Kidney epithelial cell (primary cell): ENCODE measurements around the gene CRYBG1. TPM values are rescaled to one million over a fixed set of nuclear protein-coding genes. Genes with fewer than 3 reads are reported as not detected.

ENCODE experiments used
- DNase-seq: peaks from one replicate; pipeline ENCODE4 v3.0.0-alpha.2; 2010; ENCODE audit warnings: low read depth
- H3K27me3 ChIP-seq: 2 replicates; pipeline ENCODE4 v1.6.0; 2011; ENCODE audit warnings: low read length; ENCODE audit not compliant: control insufficient read depth, insufficient read depth
- H3K36me3 ChIP-seq: 2 replicates; pipeline ENCODE4 v1.5.1; 2011; ENCODE audit warnings: low read length; ENCODE audit not compliant: control insufficient read depth, insufficient read depth
- H3K4me3 ChIP-seq: 2 replicates; pipeline ENCODE4 v1.5.1; 2011; ENCODE audit warnings: low read depth, mild to moderate bottlenecking, control low read depth, low read length
- total RNA-seq: library from RNA; depleted of rRNA; stranded (reverse); fragments of >200 nt; gene quantifications from 2 replicates; pipeline ENCODE4 v1.2.3, GENCODE V29; 2015
- TF ChIP-seq, protein P1 (sequence below): IDR thresholded peaks from 2 replicates; pipeline ENCODE4 v1.5.1; 2011; ENCODE audit warnings: mild to moderate bottlenecking, moderate library complexity, low read length, control low read depth, inconsistent platforms; ENCODE audit not compliant: insufficient read depth, poor library complexity, severe bottlenecking

CRYBG1 gene, protein sequence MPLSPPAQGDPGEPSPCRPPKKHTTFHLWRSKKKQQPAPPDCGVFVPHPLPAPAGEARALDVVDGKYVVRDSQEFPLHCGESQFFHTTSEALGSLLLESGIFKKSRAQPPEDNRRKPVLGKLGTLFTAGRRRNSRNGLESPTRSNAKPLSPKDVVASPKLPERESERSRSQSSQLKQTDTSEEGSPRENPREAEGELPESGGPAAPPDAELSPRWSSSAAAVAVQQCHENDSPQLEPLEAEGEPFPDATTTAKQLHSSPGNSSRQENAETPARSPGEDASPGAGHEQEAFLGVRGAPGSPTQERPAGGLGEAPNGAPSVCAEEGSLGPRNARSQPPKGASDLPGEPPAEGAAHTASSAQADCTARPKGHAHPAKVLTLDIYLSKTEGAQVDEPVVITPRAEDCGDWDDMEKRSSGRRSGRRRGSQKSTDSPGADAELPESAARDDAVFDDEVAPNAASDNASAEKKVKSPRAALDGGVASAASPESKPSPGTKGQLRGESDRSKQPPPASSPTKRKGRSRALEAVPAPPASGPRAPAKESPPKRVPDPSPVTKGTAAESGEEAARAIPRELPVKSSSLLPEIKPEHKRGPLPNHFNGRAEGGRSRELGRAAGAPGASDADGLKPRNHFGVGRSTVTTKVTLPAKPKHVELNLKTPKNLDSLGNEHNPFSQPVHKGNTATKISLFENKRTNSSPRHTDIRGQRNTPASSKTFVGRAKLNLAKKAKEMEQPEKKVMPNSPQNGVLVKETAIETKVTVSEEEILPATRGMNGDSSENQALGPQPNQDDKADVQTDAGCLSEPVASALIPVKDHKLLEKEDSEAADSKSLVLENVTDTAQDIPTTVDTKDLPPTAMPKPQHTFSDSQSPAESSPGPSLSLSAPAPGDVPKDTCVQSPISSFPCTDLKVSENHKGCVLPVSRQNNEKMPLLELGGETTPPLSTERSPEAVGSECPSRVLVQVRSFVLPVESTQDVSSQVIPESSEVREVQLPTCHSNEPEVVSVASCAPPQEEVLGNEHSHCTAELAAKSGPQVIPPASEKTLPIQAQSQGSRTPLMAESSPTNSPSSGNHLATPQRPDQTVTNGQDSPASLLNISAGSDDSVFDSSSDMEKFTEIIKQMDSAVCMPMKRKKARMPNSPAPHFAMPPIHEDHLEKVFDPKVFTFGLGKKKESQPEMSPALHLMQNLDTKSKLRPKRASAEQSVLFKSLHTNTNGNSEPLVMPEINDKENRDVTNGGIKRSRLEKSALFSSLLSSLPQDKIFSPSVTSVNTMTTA (N-terminal part only)
- total RNA-seq = 4.4 TPM in 2 replicates

DNA sequence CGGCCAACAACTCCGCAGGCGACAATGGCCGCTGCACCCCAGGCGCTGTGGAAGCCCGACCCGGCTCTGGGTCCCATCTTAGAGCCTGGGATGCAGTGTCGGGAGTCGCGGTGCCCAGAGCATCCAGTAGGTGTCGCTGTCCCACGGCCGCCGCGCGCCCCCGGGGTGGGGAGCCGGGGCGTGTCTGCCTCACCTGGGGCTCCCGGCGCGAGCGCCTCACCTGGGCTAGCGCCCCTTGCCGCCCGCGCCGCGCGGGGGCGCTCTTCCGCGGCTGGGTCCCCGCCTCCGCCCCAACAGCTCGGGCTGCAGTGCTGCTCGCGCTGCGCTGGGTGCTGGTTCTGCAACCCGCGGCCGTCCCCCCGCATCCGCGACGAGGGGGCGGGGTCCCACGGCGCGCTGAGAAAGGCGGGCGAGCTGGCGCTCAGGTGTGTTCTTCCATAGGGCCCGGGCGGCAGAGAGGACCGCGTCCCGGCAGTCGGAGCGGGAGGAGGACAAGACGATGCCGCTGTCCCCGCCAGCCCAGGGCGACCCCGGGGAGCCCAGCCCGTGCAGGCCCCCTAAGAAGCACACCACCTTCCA, at the start of gene CRYBG1:
Gene CRYBG1 (plus strand): TSS at position 308 of the 579 bp plus-strand sequence. CDS start 192 bp downstream, at position 500.
- no peak for DNase-seq
- Histone ChIP-seq H3K36me3 (no peaks in the 10 kb centered on the region), H3K27me3 (peaks cover 12% of the 10 kb centered on the region), H3K4me3 (peak within 1 kb of the TSS; percentile 54)
- TF ChIP-seq, protein P1, sequence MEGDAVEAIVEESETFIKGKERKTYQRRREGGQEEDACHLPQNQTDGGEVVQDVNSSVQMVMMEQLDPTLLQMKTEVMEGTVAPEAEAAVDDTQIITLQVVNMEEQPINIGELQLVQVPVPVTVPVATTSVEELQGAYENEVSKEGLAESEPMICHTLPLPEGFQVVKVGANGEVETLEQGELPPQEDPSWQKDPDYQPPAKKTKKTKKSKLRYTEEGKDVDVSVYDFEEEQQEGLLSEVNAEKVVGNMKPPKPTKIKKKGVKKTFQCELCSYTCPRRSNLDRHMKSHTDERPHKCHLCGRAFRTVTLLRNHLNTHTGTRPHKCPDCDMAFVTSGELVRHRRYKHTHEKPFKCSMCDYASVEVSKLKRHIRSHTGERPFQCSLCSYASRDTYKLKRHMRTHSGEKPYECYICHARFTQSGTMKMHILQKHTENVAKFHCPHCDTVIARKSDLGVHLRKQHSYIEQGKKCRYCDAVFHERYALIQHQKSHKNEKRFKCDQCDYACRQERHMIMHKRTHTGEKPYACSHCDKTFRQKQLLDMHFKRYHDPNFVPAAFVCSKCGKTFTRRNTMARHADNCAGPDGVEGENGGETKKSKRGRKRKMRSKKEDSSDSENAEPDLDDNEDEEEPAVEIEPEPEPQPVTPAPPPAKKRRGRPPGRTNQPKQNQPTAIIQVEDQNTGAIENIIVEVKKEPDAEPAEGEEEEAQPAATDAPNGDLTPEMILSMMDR = peak; percentile 71

DNA sequence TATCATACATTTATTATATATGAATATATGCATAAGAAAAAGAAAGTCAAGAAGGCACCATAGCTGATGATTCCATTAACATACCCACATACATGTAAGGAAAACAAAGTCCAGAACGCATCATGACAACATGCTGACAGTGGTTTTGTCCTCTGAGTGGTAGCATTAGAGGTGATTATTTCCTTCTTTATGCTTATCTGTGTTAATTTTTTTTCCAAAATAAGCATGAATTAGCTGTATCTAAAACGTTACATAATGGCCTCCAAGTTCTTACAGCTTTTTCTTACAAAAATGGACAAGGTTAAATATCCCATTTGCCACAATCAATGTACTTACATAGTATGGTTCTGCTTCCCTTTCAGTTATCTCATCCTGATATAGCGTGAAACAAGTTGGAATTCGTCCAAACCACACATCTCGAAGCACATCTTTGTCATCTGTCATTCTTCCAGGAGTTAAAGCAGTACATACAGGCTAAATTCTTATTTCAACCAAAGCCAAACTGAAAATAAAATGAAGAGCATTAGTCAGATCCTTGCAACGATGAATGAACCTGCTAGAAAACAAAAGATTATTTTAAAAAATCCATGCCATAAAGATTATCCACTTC, 44.6 kb upstream of the CRYBG1 start:
- Histone ChIP-seq H3K27me3 (no peaks in the 10 kb centered on the region), H3K4me3 (no peak overlapping the region), H3K36me3 (no peaks in the 10 kb centered on the region)
- no peak for DNase-seq
- TF ChIP-seq, protein P1 = no peak

DNA sequence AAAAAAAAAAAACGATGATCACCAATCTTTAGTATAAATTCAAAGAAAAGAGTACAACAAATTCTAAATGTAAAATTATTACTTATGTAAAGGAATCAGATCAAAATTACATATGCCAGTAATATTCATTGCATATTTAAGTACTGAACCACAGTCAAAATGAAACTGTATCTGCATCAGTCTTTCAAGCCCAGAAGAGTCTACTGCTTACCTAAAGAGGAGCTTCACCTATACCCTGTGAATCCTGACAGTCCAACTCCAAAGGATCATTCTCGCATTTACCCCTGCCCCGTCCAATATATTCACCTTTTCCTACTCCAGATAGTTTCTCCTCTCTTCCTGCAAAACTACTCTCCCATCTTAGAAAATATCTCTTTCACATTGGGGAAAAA, 44.1 kb upstream of the CRYBG1 start:
- H3K4me3 ChIP-seq = no peak overlapping the region
- no peaks in the 10 kb centered on the region for H3K36me3 ChIP-seq
- no peak for DNase-seq
- no peaks in the 10 kb centered on the region for H3K27me3 ChIP-seq
- TF ChIP-seq, protein P1 = no peak

DNA sequence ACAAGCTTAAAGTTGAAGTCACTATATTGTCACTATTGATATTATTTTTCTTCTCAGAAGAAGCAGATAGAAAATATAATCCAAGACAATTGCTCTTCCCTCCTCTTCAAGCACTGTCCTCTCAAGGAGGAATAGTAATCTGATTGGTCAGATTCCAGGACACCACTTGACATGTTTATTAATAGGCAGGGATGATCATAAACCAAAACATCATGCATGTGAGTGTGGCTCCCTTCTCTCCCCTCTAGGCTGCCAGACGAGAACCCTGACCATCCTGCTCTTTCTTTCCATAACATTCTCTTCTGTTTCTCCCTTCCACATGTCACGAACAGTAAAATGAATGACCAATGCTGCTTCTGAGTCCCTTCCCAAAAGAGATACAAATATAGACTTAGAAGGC, 42.5 kb upstream of the CRYBG1 start:
- Histone ChIP-seq H3K27me3 (no peaks in the 10 kb centered on the region), H3K36me3 (no peaks in the 10 kb centered on the region), H3K4me3 (no peak overlapping the region)
- TF ChIP-seq, protein P1 = no peak
- DNase-seq = no peak

DNA sequence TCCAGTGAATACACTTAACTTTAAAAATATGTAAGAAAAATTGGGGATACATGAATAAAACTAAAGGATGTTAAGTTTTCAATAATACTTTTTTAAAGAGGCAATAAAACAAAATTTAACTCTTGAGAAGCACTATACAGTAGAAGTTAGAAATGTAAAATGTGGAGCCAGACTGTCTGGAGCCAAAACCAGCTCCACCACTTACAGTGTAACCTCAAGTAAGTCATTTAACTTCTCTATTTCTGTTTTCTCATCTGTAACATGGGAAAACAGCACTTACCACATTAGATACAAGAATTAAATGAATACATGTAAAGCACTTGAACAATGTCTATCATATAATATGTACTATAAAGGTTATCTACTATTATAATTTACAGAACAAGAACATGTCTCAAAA, 41.7 kb upstream of the CRYBG1 start:
- Histone ChIP-seq H3K27me3 (no peaks in the 10 kb centered on the region), H3K36me3 (no peaks in the 10 kb centered on the region), H3K4me3 (no peak overlapping the region)
- TF ChIP-seq, protein P1 = no peak
- no peak for DNase-seq
